ENCODE data around the gene SNRNP48.

DNA sequence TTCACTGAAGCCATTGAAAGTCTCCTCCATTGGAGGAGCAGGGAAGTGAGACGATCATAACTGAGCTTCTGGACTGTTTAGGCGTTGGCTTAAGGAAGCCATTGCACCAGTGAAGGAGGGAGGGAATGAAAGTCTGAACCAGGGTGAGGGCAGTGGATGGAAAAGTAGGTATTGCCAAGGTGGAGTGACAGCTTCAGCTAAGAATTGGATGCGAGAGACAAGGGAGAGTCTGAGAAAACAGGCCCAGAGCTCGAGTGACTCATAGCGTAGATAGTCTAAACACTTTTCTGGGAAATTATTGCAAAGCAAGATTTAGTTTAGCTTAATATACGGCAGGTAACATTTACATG is 44.0 kb upstream of the SNRNP48 start:
- TF ChIP-seq, protein P1, sequence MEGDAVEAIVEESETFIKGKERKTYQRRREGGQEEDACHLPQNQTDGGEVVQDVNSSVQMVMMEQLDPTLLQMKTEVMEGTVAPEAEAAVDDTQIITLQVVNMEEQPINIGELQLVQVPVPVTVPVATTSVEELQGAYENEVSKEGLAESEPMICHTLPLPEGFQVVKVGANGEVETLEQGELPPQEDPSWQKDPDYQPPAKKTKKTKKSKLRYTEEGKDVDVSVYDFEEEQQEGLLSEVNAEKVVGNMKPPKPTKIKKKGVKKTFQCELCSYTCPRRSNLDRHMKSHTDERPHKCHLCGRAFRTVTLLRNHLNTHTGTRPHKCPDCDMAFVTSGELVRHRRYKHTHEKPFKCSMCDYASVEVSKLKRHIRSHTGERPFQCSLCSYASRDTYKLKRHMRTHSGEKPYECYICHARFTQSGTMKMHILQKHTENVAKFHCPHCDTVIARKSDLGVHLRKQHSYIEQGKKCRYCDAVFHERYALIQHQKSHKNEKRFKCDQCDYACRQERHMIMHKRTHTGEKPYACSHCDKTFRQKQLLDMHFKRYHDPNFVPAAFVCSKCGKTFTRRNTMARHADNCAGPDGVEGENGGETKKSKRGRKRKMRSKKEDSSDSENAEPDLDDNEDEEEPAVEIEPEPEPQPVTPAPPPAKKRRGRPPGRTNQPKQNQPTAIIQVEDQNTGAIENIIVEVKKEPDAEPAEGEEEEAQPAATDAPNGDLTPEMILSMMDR (IDR thresholded peaks at IDR 0.05; ENCODE audit: extremely low read depth in 1 of 2, insufficient read depth in 1 of 2, low read depth in 1 of 2, low read length in 2 of 2), result no peak
- TF ChIP-seq POLR2AphosphoS5 (IDR thresholded peaks at IDR 0.05; ENCODE audit: insufficient read depth, low read depth, low read length), result no peak

All from endothelial cell of umbilical vein (primary cell).